A673 (cell line): ENCODE measurements around the gene CRABP1.

ENCODE experiments used
- EZH2 ChIP-seq: fragments of 200-600 bp; sonication (generic); IDR thresholded peaks from 2 replicates; pipeline ENCODE4 v1.6.1; 2017; ENCODE audit warnings: borderline replicate concordance, low read depth, mild to moderate bottlenecking, mixed read lengths, antibody characterized with exemption, low read length; ENCODE audit not compliant: poor library complexity, severe bottlenecking
- TF ChIP-seq, protein P1 (sequence below): fragments of 300-800, 200-600 bp; sonication (generic); conservative IDR thresholded peaks from 2 replicates; pipeline ENCODE4 v1.5.1; 2017; ENCODE audit warnings: low read depth, mild to moderate bottlenecking, antibody characterized with exemption, low read length, moderate library complexity, mixed read lengths

GRCh38 chr15:78391781-78392180 lies 51.6 kb downstream of the CRABP1 start:
- TF ChIP-seq, protein P1, sequence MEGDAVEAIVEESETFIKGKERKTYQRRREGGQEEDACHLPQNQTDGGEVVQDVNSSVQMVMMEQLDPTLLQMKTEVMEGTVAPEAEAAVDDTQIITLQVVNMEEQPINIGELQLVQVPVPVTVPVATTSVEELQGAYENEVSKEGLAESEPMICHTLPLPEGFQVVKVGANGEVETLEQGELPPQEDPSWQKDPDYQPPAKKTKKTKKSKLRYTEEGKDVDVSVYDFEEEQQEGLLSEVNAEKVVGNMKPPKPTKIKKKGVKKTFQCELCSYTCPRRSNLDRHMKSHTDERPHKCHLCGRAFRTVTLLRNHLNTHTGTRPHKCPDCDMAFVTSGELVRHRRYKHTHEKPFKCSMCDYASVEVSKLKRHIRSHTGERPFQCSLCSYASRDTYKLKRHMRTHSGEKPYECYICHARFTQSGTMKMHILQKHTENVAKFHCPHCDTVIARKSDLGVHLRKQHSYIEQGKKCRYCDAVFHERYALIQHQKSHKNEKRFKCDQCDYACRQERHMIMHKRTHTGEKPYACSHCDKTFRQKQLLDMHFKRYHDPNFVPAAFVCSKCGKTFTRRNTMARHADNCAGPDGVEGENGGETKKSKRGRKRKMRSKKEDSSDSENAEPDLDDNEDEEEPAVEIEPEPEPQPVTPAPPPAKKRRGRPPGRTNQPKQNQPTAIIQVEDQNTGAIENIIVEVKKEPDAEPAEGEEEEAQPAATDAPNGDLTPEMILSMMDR, result no peak
- no peak for TF ChIP-seq EZH2
